HCT116 (cell line): ENCODE results near the gene RNGTT. TPM values are rescaled to one million over a fixed set of nuclear protein-coding genes. Genes with fewer than 3 reads are reported as not detected.

ENCODE experiments used
- ATAC-seq: fragments of 200-7000 bp; cut with Tn5 transposase; 2 replicates; pipeline ENCODE4 v1.9.1; 2020; ENCODE audit warnings: mild to moderate bottlenecking, moderate library complexity
- BruUV-seq: library from RNA; stranded (reverse); fragments of 400-500 nt; replicated peaks from 2 replicates; lab custom pipeline; 2021; lab: Mats Ljungman, UMichigan
- CTCF ChIA-PET: fragments of 300-600 bp; sonication (Branson Sonifier 250); formaldehyde crosslinking; loops from one replicate; lab custom pipeline; 2021; ENCODE audit warnings: antibody characterized with exemption; lab: Charles Lee
- POLR2A ChIA-PET: fragments of 300-600, 350-600 bp; sonication (Branson Sonifier 250); formaldehyde crosslinking; loops from one replicate; lab custom pipeline; 2021; ENCODE audit warnings: antibody characterized with exemption; lab: Charles Lee
- RAD21 ChIA-PET, 2 experiments: fragments of 300-600 bp; sonication (Branson Sonifier 250); formaldehyde crosslinking; loops; one replicate each; lab custom pipeline; 2023; ENCODE audit warnings: low total read pairs in 2 of 2; ENCODE audit not compliant: uncharacterized antibody in 2 of 2, unreplicated experiment in 2 of 2, low non-redundant PET in 1 of 2; lab: Charles Lee
- DNase-seq: peaks from one replicate; pipeline ENCODE4 v3.0.0-alpha.2; 2010; ENCODE audit warnings: low read depth, low spot score
- H2AFZ ChIP-seq: fragments of 200-600 bp; shearing (Covaris generic), sonication (generic); 2 replicates; pipeline ENCODE4 v1.6.1; 2017; ENCODE audit warnings: low read depth, mixed run types, mixed read lengths, antibody characterized with exemption, low read length; ENCODE audit not compliant: poor library complexity, severe bottlenecking
- H3K27ac ChIP-seq: 2 replicates; pipeline ENCODE4 v1.5.1; 2012; ENCODE audit warnings: low read depth, low read length
- H3K27me3 ChIP-seq: fragments of 200-600 bp; sonication (generic); 2 replicates; pipeline ENCODE4 v1.6.1; 2016; ENCODE audit warnings: mixed run types, low read length, mixed read lengths; ENCODE audit not compliant: insufficient read depth
- H3K36me3 ChIP-seq, 2 experiments: fragments of 200-500 bp in 1 of 2; fragments of 200-600 bp in 1 of 2; sonication (Bioruptor generic) in 1 of 2; sonication (generic) in 1 of 2; 2 replicates each; pipeline versions ENCODE4 v1.5.1 to v1.6.1; 2014 to 2016; ENCODE audit warnings: low read length in 2 of 2, inconsistent platforms in 1 of 2, mixed read lengths in 1 of 2, mixed run types in 1 of 2; ENCODE audit not compliant: insufficient read depth in 2 of 2, control insufficient read depth in 1 of 2
- H3K4me1 ChIP-seq, 2 experiments: fragments of 200-600 bp in 1 of 2; sonication (generic) in 1 of 2; 2 replicates each; pipeline versions ENCODE4 v1.5.1 to v1.6.1; 2012 to 2017; ENCODE audit warnings: low read length in 2 of 2, inconsistent platforms in 1 of 2, mild to moderate bottlenecking in 1 of 2, mixed read lengths in 1 of 2, mixed run types in 1 of 2, moderate library complexity in 1 of 2; ENCODE audit not compliant: insufficient read depth in 2 of 2, control insufficient read depth in 1 of 2
- H3K4me2 ChIP-seq: fragments of 200-600 bp; sonication (generic); 2 replicates; pipeline ENCODE4 v1.6.1; 2017; ENCODE audit warnings: mixed run types, low read length, mixed read lengths
- H3K4me3 ChIP-seq, 2 experiments: fragments of 200-600 bp in 1 of 2; sonication (generic) in 1 of 2; replicated peaks in 1 of 2; 2 replicates each; pipeline ENCODE4 v1.5.1; 2011 to 2016; ENCODE audit warnings: low read length in 2 of 2, control low read depth in 1 of 2, low read depth in 1 of 2, mild to moderate bottlenecking in 1 of 2, mixed read lengths in 1 of 2, mixed run types in 1 of 2
- H3K79me2 ChIP-seq: fragments of 200-600 bp; sonication (generic); 2 replicates; pipeline ENCODE4 v1.6.1; 2017; ENCODE audit warnings: mild to moderate bottlenecking, mixed run types, low read length, moderate library complexity, mixed read lengths; ENCODE audit not compliant: insufficient read depth
- H3K9ac ChIP-seq: fragments of 200-600 bp; sonication (generic); 2 replicates; pipeline ENCODE4 v1.6.1; 2016; ENCODE audit warnings: low read length, mixed read lengths
- H3K9me2 ChIP-seq: fragments of 200-600 bp; sonication (generic), shearing (Covaris generic); 2 replicates; pipeline ENCODE4 v1.6.1; 2017; ENCODE audit warnings: mixed run types, mild to moderate bottlenecking, moderate library complexity; ENCODE audit not compliant: insufficient read depth
- H3K9me3 ChIP-seq, 2 experiments: fragments of 200-500 bp in 1 of 2; fragments of 200-600 bp in 1 of 2; sonication (Bioruptor generic) in 1 of 2; sonication (generic) in 1 of 2; 2 replicates each; pipeline ENCODE4 v1.6.1; 2014 to 2017; ENCODE audit warnings: low read length in 2 of 2, mixed read lengths in 2 of 2, inconsistent platforms in 1 of 2, low read depth in 1 of 2, mild to moderate bottlenecking in 1 of 2, mixed run types in 1 of 2, moderate library complexity in 1 of 2; ENCODE audit not compliant: control insufficient read depth in 1 of 2, insufficient read depth in 1 of 2
- H4K20me1 ChIP-seq: fragments of 200-600 bp; sonication (generic), shearing (Covaris generic); 2 replicates; pipeline ENCODE4 v1.6.1; 2017; ENCODE audit warnings: mixed run types, mild to moderate bottlenecking, moderate library complexity; ENCODE audit not compliant: insufficient read depth
- CBX3 ChIP-seq: IDR thresholded peaks from 2 replicates; pipeline ENCODE4 v1.6.1; 2012; ENCODE audit warnings: low read depth
- EGR1 ChIP-seq: IDR thresholded peaks from 2 replicates; pipeline ENCODE4 v1.6.1; 2012; ENCODE audit warnings: low read depth
- ELF1 ChIP-seq: IDR thresholded peaks from 2 replicates; pipeline ENCODE4 v1.6.1; 2012; ENCODE audit warnings: low read depth, borderline replicate concordance
- FOSL1 ChIP-seq: IDR thresholded peaks from 2 replicates; pipeline ENCODE4 v1.6.1; 2012; ENCODE audit warnings: low read depth
- RAD21 ChIP-seq: IDR thresholded peaks from 2 replicates; pipeline ENCODE4 v1.6.1; 2012; ENCODE audit warnings: low read depth, mild to moderate bottlenecking
- SIN3A ChIP-seq: IDR thresholded peaks from 2 replicates; pipeline ENCODE4 v1.6.1; 2012; ENCODE audit warnings: low read depth
- SRF ChIP-seq: IDR thresholded peaks from 2 replicates; pipeline ENCODE4 v1.6.1; 2012; ENCODE audit warnings: low read depth
- TCF7L2 ChIP-seq: IDR thresholded peaks from 2 replicates; pipeline ENCODE4 v1.7.0; 2011; ENCODE audit warnings: borderline replicate concordance, inconsistent platforms; ENCODE audit not compliant: insufficient read depth, insufficient read length; ENCODE audit errors: extremely low read depth
- YY1 ChIP-seq: IDR thresholded peaks from 2 replicates; pipeline ENCODE4 v1.6.1; 2011; ENCODE audit warnings: low read length, low read depth, moderate library complexity, mild to moderate bottlenecking; ENCODE audit not compliant: insufficient replicate concordance; ENCODE audit errors: extremely low read depth
- ZFX ChIP-seq: fragments of 450-650 bp; IDR thresholded peaks from 2 replicates; pipeline ENCODE4 v1.6.1; 2017
- intact Hi-C: fragments of 100-400 bp; cut with micrococcal nuclease; formaldehyde crosslinking; loops from 2 replicates; pipeline ENCODE4 v1.10.0; 2022
- total RNA-seq: library from RNA; stranded (reverse); gene quantifications from one replicate; pipeline ENCODE4 v1.2.1, GENCODE V29; 2021; ENCODE audit not compliant: unreplicated experiment
- TF ChIP-seq, protein P1 (sequence below), 3 experiments: fragments of 200-600 bp in 1 of 3; sonication (generic) in 1 of 3; IDR thresholded peaks in 2 of 3; conservative IDR thresholded peaks in 1 of 3; 2 replicates each; pipeline ENCODE4 v1.5.1; 2012 to 2017; ENCODE audit warnings: low read depth in 2 of 3, low read length in 2 of 3, antibody characterized with exemption in 1 of 3, borderline replicate concordance in 1 of 3, control low read depth in 1 of 3, mild to moderate bottlenecking in 1 of 3, mixed read lengths in 1 of 3, mixed run types in 1 of 3, moderate library complexity in 1 of 3; ENCODE audit not compliant: insufficient read depth in 1 of 3
- TF ChIP-seq, protein P2 (sequence below): IDR thresholded peaks from 2 replicates; pipeline ENCODE4 v1.6.1; 2012
- TF ChIP-seq, protein P3 (sequence below): IDR thresholded peaks from 2 replicates; pipeline ENCODE4 v1.6.1; 2012; ENCODE audit warnings: low read depth

RNGTT gene
- total RNA-seq, 1 experiment from 2014 or later, result 23.0 TPM

DNA sequence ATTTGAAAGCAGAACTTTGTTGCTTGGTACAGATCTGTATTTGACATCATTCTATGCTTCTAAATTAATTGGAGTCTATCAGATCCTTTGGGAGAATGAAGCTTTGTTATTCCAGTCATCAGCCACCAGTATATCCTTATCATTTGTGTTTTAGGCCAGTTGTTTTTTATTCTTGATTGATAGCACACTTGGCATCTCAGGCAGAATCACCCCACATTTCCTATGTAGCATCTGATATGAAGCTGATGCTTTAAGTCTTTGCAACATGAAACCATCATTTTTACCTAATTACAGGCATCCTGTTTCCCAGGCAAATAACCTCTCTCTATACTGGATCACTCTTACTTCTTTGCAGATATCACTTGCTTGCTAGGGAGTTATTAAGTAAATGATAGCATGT, 20.7 kb upstream of the RNGTT start:
- Histone ChIP-seq H3K9ac (no peak overlapping the region), H3K9me2 (no peaks in the 10 kb centered on the region), H3K9me3 (no peaks in the 10 kb centered on the region), H3K4me2 (no peak overlapping the region), H4K20me1 (no peaks in the 10 kb centered on the region), H3K4me1 (0 out of 4 replicates have a peak, but pooled peaks cover 2% of the 10 kb centered on the region in 2 experiments), H3K27me3 (0 out of 2 replicates have a peak, but pooled peaks cover 3% of the 10 kb centered on the region), H2AFZ (no peak overlapping the region), H3K4me3 (no peak overlapping the region), H3K79me2 (no peaks in the 10 kb centered on the region), H3K27ac (no peak overlapping the region), H3K36me3 (no peaks in the 10 kb centered on the region)
- no TSS peak for BruUV-seq
- intact Hi-C loops, result loop anchor here (10.0 kb wide), 1 partner anchor 161 kb away; the partner anchor contains the start of gene PM20D2
- ATAC-seq (no peak), DNase-seq (no peak)
- TF ChIP-seq RAD21, result no peak
- TF ChIP-seq, protein P1, sequence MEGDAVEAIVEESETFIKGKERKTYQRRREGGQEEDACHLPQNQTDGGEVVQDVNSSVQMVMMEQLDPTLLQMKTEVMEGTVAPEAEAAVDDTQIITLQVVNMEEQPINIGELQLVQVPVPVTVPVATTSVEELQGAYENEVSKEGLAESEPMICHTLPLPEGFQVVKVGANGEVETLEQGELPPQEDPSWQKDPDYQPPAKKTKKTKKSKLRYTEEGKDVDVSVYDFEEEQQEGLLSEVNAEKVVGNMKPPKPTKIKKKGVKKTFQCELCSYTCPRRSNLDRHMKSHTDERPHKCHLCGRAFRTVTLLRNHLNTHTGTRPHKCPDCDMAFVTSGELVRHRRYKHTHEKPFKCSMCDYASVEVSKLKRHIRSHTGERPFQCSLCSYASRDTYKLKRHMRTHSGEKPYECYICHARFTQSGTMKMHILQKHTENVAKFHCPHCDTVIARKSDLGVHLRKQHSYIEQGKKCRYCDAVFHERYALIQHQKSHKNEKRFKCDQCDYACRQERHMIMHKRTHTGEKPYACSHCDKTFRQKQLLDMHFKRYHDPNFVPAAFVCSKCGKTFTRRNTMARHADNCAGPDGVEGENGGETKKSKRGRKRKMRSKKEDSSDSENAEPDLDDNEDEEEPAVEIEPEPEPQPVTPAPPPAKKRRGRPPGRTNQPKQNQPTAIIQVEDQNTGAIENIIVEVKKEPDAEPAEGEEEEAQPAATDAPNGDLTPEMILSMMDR (IDR thresholded peaks at IDR 0.05 in 2 of 3, conservative IDR thresholded peaks at IDR 0.05 in 1 of 3; ENCODE audit: borderline replicate concordance in 1 of 3, insufficient read depth in 1 of 3, low read depth in 2 of 3, low read length in 2 of 3), result no peak
- TF ChIP-seq EGR1, result no peak
- TF ChIP-seq TCF7L2, result no peak
- no peak for TF ChIP-seq CBX3
- no peak for TF ChIP-seq SIN3A
- TF ChIP-seq YY1, result no peak
- TF ChIP-seq, protein P2, sequence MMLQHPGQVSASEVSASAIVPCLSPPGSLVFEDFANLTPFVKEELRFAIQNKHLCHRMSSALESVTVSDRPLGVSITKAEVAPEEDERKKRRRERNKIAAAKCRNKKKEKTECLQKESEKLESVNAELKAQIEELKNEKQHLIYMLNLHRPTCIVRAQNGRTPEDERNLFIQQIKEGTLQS, result no peak
- no peak for TF ChIP-seq SRF
- no peak for TF ChIP-seq ZFX
- no peak for TF ChIP-seq FOSL1
- TF ChIP-seq ELF1, result no peak
- TF ChIP-seq, protein P3, sequence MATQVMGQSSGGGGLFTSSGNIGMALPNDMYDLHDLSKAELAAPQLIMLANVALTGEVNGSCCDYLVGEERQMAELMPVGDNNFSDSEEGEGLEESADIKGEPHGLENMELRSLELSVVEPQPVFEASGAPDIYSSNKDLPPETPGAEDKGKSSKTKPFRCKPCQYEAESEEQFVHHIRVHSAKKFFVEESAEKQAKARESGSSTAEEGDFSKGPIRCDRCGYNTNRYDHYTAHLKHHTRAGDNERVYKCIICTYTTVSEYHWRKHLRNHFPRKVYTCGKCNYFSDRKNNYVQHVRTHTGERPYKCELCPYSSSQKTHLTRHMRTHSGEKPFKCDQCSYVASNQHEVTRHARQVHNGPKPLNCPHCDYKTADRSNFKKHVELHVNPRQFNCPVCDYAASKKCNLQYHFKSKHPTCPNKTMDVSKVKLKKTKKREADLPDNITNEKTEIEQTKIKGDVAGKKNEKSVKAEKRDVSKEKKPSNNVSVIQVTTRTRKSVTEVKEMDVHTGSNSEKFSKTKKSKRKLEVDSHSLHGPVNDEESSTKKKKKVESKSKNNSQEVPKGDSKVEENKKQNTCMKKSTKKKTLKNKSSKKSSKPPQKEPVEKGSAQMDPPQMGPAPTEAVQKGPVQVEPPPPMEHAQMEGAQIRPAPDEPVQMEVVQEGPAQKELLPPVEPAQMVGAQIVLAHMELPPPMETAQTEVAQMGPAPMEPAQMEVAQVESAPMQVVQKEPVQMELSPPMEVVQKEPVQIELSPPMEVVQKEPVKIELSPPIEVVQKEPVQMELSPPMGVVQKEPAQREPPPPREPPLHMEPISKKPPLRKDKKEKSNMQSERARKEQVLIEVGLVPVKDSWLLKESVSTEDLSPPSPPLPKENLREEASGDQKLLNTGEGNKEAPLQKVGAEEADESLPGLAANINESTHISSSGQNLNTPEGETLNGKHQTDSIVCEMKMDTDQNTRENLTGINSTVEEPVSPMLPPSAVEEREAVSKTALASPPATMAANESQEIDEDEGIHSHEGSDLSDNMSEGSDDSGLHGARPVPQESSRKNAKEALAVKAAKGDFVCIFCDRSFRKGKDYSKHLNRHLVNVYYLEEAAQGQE, result no peak
- ChIA-PET POLR2A (interaction anchor here (1.5 kb wide), 1 partner anchor 96 kb away, joined by 9 read pairs; the partner anchor contains the start of gene PNRC1), CTCF (interaction anchor here (1.0 to 2.8 kb wide), 9 partner anchors 10 to 626 kb away, joined by 3 to 43 read pairs (median 12); partner anchors contain the start of gene ANKRD6), RAD21 (interaction anchor here (1.0 to 1.6 kb wide), 3 partner anchors 85 to 258 kb away, joined by 4 to 7 read pairs (median 6); partner anchors contain the start of gene PM20D2 (in 1 of the 2))
